ENCODE results near the gene SLC1A7.
"Not testable (repeated sequence)": the region's sequence is repeated elsewhere in the genome, so short reads cannot be mapped to it uniquely, and the experiment has no call there.

SLC1A7 gene

DNA sequence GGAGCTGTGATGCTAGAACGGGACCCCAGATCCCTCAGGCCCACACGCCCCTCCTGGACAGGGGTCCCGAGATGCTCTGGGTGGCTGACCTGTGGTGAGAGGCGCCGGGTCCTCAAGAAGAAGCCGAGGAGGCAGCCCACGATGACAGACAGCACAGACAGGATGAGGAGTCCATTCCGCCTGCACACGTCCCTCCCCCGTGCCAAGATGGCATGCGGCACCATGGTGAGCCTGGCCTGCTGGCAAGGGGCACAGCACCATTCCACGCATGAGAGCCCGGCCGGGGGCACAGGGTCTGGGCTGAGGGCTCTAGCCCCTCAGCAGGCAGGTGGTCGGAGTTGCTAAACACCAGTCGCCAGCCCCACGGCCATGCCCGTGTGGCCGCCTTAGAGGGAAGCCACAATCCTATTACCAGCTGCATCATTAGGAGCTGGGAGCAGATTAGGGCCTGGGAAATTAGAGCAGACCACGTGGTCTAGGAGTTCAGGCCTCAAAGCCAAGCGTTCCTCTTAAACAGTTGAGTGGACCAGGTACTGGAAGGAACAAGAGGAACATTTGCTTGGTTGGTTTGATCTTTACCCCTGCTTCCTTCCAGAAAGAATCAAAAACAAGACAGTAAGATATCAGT, at the start of gene SLC1A7:
TSS of gene SLC1A7 (minus strand) at position 413 of the 628 bp plus-strand sequence. CDS start at position 224, 189 bp downstream.
- DNase-seq: no peak

DNA sequence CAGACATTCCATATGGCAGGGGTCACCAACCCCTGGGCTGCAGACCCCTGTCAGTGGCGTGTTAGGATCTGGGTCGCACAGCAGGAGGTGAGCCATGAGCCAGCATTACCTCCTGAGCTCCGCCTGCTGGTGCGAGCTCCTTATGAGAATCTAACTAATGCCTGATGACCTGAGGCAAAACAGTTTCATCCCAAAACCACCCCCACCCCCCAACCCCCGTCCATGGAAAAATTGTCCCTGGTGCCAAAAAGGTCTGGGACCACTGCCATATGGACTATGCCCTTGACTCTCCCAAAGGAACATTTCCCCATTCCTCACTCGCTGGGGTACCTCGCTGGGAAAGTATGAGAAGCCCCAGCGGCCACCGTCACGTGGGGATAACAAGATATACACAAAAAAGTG, 47.8 kb upstream of the SLC1A7 start:
- DNase-seq: no peak

DNA sequence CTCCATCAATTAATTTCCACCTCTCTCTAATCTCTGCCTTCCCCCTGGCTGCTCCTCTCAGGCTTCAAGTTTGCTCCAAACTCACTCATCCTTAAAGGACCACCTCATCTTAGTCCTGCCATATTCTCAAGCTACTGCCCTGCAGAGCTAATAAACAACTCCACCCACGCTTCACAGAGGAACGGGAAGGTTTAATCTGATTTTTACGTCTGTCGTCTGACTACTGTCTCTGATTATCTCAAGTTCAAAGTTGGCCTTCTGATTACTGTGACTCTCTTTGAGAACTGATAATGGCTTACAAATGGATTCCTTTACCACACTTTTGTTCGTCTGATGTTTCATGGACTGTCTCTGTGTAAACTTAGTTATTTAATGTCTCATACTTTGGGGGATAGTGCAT, 46.6 kb upstream of the SLC1A7 start:
- DNase-seq: peak; percentile 50

DNA sequence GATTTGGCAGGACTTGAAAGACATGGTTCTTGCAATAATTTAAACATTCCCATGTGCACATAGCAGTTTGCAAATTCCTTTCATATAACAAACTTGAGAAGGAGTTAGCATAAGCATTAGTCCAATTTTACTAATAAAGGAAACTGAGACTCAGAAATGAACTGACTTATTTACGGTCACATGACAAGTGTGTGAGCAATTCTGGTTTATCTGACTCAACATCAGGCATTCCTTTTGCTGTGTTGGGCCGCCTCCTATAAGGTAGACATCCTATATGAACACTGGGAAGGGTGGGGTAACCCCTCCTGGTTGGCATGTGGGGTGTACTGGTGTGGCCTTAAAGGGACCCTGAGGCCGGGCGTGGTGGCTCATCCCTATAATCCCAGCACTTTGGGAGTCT, 45.7 kb upstream of the SLC1A7 start:
- DNase-seq: no peak

DNA sequence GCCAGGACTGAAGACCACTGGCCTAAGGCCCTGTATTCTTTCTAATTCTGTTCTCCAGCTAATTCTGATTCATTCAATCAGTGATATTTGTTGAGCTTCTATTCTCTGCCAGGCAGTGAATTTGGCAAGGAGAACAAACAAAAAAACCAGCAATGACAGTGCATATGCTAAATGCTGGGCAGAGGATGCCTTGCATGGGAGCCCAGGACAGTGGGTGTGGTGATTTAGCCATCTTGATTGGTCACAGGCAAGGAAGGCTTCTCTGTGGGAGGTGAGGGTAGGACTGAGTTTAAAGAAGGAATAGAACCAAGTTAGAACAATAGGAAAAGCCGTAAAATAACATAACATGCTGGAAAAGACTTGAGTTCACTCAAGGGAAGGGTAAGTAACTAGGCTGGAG, 45.0 kb upstream of the SLC1A7 start:
- no peak for DNase-seq

DNA sequence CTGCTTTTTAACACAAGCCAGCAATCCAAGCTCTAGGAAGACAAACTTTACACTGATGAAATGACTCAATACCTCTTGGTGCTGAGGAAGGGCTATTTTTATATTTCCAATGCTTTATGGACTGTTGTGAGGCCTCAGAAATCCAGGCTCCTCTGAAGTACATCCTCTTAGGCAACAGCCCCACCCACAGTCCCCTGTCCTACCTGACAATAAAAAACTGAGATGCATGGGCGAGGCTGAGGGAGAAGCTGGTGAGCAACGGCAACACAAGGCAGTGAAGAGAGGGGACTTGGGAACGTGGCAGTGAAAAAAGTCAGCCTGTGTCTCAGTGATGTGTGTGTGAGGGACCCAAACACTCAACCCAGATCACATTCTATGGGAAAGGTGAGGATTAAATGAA, 44.1 kb upstream of the SLC1A7 start:
- no peak for DNase-seq

DNA sequence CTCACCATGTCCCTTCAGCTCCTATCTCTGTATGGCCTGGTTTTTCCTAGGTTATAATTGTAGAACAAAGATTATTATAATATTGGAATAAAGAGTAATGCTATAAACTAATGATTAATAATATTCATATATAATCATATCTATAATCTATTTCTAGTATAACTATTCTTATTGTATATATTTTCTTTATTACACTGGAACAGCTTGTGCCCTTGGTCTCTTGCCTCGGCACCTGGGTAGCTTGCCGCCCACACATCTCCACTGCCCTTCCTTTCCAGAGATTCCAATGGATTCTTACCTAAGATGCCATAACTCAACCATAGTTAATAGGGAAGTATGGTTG, 43.5 kb upstream of the SLC1A7 start:
- DNase-seq: not testable (repeated sequence)

DNA sequence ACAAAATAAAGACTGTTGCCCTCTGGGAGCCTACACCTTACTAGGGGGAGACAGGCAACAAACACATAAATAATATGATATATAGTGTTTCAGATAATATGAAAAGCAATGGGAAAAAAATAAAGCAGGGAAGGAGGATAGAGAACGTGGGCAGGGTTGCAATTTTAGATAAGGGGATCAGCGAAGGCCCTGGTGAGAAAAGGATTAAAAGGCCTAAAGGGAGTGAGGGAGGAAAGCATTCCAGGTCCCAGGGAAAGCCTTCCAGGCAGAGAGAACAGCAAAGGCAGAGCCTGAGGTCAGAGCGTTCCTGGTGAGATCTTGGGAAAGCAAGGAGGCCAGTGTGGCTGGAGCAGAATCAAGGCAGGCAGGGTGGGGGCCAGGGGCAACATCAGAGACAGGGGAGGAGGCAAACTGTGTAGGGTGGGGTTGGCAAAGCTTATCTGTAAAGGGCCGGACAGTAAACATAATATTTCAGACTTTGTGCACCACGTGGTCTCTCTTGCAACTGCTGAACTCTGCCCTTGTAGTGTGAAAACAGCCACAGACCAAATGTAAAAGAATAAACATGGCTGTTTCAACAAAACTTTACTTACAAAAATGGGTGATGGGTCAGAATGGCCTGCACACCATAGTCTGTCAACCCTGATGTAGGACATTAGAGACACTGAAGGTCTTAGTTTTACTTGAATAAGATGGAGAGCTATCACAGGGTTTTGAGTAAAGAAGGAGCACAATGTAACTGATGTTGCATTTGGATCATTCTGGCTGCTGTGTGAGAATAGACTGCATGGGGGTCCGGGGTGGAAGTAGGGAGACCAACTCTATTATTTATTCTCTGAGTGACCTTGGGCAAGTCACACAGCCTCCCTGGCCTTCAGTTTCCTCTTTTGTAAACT, 40.9 kb upstream of the SLC1A7 start:
- DNase-seq: peak; percentile 88

DNA sequence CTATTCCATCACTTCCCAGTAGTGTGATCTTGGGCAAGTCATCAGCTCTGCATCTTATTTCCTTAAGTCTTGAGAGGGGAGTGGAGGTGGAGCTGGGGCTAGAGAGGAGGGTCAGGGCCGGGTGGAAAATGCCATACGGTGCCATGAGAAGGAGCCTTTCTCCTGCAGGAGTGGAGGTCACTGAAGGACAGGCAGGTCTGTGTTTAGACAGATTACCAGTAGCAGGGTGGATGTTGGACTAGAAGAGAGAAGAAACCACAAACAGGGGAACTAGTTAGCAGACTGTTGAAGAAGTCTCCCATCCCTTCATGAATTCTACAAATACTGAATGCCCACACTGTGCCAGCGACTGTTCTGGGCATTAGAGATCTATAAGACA, 40.3 kb upstream of the SLC1A7 start:
- peak; percentile 59 for DNase-seq

DNA sequence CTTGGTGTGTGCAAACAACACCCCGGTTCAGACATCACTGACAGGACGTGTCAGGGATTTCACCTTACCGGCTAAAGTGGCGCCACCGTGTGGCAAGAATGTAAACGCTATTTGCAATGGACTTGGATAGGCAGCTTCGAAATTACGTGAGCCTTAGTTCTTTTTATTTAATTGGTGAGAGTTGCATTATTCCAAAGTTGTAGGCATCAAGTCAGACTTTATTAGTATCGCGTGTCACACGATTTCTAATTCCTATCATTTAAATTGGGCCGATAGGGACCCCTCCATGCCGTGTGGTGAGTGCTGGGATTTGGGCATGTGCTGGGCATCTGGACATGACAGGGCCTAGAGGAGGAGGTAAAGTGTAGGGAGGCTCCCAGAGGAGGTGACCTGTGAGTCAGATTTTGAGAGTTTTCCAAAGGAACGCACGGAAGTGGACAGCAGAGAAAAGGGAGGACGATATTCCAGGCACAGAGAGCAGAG, 39.7 kb upstream of the SLC1A7 start:
- DNase-seq: peak; percentile 90

DNA sequence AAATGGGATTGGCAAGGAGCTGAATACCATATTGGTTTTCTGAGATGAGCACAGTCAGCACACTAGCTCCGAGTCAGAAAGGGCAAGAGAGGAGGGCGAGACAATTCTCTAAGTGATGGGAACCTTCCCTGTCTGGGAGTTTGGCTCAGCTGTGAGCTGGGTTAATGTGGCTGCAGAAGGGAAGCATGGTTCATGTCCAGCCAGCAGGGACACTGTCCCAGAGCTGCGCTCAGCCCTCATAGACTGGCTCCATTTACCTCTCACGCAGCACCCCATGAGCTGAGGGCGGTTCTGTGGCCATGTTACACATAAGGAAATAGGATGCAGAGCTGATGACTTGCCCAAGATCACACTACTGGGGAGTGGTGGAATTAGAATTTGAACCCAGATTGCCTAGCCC, 38.5 kb upstream of the SLC1A7 start:
- DNase-seq: no peak

DNA sequence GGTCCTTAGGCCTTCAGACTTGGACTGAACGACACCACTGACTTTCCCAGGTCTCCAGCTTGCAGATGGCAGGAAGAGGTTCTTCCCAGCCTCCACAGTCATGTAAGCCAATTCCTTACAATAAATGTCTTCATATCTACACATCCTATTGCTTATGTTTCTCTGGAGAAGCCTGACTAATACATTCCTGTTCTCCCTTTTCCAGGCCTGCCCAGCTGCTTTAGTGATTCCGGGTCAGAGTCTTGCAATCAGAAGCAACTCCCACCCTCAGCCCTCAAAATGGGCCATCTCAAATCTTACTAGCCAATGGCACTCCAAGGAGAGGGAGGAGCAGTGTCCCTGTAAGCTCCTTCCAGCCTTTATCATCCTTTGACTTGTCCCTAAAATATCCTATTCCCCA, 37.8 kb upstream of the SLC1A7 start:
- DNase-seq: no peak

DNA sequence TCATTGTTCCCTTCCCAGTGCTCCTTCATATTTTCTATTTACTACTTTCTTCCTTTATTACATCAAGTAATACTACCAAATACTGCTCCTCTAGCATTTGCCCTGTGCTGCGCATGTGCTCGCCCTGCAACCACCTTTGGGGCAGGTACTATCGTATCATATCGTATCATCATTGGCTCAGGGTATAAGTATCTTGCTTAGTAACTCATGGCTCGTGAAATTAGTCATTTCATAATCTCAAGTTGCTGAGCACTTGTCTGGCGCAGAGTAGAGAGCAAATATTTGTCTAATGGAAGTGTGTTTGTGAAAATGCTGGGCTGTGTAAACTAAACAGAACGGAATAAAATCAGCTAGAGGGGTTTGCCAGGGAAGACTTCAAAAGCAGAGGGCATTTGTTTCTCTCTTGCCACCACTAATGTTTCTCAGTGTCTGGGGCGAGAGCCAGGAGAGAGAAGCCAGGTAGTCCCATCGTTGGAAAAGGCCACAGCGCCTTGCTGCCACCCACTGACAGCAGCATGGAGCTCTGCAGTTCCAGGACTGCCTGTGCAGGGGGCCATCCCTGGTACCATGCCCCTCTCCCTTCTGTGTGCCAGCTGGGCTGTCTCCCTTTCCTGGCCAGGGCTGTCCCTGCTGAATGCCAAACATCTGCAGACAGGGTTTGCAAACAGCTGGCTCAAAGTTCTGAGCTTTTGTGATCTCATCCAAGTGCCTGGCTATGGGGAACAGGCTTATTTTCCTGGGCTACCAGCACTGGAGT, 34.2 kb upstream of the SLC1A7 start:
- DNase-seq: no peak

DNA sequence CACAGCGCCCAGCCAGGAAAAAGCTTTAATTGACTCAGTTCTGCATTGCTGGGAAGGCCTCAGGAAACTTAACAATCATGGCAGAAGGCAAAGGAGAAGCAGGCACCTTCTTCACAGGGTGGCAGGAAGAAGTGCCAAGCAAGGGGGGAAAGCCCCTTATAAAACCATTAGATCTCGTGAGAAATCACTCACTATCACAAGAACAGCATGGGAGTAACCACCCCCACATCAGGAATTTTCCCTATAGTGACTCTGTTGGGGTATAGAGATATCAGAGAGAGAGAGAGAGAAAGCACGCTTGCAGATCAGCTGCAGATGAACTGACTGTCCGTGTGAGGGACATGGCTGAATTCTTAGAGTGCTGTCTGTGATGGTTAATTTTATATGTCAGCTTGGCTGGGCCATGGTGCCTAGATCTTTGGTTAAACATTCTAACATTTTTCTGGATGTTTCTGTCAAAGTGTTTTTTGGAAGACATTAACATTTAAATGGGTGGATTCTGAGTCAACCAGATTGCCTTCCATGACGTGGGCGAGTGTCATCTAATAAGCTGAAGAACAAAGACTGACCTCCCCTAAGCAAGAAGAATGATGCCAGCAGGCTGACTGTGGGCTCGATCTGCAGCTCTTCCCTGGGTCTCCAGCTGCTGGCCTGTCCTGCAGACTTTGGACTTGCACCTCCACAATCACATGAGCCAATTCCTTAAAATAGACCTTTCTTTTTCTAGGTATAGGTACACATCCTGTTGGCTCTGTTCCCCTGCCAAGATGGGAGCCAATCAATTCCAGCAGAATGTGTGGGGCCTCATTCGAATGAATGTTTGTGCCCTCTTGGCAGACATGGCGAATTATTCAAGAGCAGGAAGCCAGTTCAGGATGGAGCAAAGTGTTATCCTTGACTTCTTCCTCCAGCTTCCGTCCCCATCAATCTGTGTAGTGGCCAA, 32.8 kb upstream of the SLC1A7 start:
- no peak for DNase-seq

DNA sequence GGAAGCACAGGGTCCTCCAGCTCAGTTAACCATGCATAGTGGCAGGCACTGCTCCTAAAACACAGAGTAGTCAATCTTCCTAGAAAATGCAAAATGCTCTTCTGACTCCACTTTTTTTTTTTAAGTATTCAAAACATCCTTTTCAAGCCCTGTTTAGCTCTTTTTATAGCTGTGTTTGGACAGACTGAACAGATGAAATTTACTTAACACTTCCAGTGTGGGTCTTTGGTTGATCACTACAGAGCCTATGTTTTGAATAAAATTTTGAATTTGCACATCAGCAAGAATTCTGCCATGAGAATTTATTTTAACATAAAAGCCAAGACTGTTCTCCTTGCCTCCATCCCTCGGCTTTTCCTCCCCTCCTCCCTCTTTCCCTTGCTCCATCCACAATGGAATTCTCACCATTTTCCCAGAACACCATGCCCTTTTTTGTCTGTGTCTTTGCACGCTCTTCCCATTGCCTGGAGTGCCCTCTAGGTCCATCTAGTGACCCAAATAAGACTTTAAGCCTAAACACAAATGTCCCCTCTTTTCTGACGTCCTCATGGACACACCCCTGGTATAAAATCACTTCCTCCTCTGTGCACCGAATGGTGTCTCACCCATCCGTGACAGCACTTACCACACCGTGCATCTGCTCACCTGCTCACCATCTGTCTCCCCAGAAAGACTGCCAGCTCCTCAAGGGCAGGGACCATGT, 30.1 kb upstream of the SLC1A7 start:
- DNase-seq: no peak

DNA sequence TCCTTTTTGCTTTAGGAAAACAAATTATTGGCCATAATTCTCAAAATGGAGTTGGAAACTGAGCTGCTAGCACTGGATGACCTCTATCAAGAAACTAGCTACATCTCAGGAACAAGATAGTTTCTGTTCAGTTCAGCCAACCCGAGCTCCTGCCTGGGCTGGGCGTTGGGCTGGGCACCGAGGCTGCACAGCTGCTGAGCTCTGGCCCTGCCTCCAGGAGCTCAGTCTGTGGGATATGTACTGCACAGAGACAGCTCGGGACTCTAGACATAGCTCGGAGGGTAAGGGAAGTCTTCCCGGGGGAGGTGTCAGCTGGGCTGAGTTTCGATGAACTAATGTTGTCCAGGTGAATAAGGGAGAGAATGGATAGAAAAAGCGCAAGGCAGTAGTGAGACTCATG, 24.5 kb upstream of the SLC1A7 start:
- DNase-seq: no peak

DNA sequence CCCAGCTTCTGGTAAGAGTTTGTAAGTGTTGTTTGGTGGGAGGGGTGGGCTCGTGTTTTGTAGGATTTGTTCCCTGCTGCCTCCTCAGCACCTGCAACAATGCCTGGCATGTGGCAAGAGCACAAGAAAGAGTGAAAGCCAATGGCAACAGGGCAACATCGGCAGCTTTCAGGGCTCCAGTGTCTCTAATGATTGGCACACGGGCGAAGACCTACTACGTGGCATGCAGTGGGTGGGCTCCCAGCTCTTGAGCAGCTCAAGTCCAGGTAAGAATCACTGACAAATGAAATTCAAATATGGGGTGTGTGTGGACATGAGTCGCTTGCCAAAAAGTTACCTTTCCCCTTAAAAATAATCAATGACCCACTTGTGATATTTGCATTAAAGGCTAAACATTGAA, 23.9 kb upstream of the SLC1A7 start:
- DNase-seq: no peak

DNA sequence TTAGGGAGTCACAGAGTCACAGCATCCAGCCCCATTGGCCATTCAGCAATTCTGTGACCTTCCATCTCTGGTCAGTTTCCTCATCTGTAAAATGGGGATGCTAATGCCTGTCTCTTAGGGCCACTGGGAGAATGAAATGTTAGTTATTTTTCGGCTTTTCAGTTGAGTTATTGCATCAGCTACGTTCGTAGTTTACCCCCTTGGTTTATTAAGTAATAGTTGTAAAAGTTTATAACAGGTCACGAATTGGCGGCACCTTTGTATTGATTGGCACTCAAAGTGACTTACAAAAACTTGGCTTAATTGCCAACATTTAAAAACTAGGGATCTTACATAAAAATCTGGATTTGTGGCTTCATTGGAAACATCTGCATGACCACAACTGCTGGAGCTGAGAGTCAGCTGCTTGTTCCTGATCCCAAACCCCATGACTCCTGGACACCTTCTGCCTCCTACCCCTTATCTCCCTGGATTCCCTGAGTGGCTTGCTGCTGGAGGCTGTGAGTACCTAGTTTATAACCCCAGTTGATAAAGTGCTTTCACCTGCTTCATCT, 23.0 kb upstream of the SLC1A7 start:
- DNase-seq: no peak

DNA sequence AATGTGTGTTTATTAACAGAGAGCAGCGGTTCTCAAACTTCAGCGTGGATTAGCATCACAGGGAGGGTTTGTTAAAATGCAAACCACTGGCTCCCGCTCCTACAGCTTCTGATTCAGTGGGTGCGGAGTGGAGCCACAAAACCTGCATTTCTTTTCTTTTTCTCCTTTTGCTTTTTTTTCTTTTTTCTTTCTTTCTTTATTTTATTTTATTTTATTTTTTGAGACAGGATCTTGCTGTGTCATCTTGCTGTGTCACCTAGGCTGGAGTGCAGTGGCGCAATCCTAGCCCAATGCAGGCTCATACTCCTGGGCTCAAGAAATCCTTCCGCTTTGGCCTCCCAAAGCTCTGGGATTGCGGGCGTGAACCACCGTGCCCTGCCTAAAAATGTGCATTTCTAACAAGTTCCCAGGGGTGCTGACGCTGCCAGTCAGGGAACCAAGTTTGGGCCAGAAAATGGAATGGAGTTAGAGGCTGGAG, 20.9 kb upstream of the SLC1A7 start:
- no peak for DNase-seq

DNA sequence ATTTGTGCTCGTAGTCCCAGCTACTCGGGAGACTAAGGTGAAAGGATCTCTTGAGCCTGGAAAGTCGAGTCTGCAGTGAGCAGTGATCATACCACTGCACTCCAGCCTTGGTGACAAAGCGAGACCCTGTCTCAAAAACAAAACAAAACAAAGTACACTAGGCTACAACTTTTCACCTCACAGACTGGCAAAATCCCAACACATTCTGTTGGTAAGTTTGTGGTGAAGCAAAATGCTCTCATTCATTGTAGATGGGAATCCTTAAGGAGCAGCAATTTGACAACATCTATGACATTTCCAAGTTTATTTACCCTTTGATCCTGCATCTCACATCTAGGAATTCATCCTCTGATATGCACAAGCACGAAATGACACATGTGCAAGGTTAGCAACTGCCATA, 20.2 kb upstream of the SLC1A7 start:
- DNase-seq: no peak

DNA sequence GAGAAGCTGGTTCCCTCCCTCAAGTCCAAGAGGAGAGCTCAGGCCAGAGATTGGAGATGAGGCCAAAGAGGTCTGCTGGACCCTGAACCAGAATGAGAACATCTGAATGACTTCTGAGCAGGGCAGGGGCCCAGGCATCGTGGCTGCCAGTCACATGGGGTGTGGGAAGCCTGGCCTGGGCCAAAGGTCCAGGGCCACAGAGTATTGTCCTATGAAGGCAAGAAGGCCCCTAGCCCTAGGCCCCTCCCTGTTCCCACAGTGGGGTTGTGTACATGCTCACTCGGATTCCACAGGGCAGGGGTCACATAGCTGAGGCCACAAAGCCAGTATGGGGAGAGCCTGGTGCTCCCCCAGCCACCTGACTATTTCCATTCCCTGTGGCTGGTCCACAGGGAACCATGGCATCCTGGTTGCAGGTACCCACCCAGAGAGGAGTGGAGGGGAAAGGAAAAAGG, 18.5 kb upstream of the SLC1A7 start:
- DNase-seq: no peak

Measured in hematopoietic multipotent progenitor cell treated with erythropoietin and hydrocortisone succinate and interleukin-3 and kit ligand, for 6 days (in vitro differentiated cells).